GM15510 (cell line): Measurements from ENCODE around the gene TAS2R42.
A peak's percentile ranks its signal among the peaks of the same experiment; 100 is the strongest.

Experiments used
- POLR2A ChIP-seq: IDR thresholded peaks from 3 replicates; pipeline ENCODE4 v1.6.1; 2011; ENCODE audit warnings: borderline replicate concordance; ENCODE audit not compliant: insufficient read length; ENCODE audit errors: extremely low read depth

Gene TAS2R42, protein sequence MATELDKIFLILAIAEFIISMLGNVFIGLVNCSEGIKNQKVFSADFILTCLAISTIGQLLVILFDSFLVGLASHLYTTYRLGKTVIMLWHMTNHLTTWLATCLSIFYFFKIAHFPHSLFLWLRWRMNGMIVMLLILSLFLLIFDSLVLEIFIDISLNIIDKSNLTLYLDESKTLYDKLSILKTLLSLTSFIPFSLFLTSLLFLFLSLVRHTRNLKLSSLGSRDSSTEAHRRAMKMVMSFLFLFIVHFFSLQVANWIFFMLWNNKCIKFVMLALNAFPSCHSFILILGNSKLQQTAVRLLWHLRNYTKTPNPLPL

DNA sequence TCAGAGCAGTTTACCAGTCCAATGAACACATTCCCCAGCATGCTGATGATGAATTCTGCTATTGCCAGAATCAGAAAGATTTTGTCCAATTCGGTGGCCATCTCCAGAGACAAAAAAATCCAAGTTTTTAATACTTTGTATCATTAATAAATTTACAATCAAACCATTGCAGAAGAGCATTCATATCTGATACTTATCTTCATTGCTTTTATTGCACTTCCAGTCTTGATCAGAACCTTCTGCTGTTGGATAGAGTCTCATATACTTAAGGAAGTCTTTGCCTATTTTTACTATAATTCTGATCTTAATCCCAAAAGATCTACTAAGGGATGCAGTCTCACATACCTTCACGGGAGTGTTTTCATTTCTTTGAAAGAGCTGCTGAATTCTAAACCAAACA, at the start of gene TAS2R42:
Gene TAS2R42 (minus strand): TSS at position 101 of the 400 bp plus-strand sequence. CDS start 0 bp downstream, at position 101.
- TF ChIP-seq POLR2A = no peak

DNA sequence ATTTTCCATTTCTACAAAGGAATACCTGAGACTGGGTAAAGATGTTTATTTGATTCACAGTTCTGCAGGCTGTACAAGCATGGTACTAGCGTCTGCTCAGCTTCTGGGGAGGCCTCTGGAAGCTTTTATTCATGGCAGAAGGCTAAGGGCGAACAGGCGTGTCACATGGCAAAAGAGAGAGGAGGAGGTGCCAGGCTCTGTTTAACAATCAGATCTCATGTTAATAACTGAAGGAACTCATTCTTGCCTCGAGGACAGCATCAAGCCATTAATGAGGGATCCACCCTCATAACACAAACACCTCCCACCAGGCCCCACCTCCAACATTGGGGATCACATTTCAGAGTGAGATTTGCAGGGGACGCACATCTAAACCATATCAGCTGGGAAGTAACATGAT, 46.8 kb upstream of the TAS2R42 start:
- TF ChIP-seq POLR2A = no peak

DNA sequence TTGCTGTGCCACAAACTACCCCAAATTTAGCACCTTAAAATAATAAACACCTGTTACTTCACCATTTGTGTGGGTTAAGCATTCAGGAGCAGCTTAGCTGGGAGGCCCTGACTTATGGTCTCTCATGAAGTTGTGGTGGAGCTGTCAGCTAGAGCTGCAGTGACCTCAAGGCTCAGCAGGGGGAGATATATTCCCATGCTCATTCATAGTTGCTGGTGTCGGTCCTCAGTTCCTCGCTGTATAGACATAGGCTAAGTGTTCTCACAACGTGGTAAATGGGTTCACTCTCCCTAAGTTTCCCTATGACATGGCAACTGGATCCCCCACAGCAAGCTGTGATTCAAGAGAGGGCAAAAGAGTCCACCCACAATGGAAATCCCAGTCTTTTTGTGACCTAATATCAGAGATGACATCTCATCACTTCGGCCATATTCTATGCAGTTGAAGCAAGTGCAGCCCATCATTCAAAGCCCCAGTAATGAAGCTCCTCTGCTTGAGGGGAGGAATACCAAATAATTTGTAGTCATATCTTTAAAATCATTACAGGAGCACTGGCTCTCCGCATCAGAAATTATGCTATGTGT, 41.7 kb upstream of the TAS2R42 start:
- TF ChIP-seq POLR2A = no peak

DNA sequence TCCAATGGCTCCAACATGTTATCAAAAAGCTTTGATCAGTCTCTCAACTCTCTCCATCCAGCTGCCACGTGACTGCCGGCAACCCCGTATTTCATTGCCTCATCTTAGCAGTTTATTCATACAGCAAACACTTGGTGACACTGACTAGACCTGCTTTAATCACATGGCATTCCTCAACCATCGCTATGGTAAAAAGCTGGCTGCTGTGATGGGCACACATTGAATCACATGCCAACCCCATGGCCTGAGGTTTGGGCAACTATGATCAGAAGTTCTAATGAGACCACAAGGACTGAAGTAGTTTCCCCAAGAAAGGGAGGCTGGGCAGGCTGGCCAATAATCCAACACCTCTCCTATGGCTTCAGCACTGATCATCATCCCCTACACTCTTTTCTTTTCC, 40.6 kb upstream of the TAS2R42 start:
- no peak for TF ChIP-seq POLR2A

DNA sequence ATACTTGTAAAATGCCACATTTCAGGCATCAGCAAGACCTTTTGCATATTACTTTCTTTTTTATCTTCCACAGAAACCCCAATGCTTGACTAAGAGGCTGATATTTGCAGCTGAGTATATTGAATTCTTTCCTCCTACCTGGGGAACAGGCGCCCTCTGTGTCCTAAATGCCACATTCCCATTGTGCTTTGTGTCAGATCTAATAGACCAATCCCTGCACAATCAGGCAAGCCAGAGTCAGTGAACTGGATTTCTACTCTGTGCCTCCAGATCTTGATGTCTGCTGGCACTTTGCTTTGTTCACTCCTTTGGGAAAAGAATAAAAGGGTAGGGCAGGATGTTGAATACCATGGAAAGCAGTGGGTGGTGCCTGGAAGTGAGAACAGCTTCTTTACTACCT, 22.4 kb upstream of the TAS2R42 start:
- no peak for TF ChIP-seq POLR2A

DNA sequence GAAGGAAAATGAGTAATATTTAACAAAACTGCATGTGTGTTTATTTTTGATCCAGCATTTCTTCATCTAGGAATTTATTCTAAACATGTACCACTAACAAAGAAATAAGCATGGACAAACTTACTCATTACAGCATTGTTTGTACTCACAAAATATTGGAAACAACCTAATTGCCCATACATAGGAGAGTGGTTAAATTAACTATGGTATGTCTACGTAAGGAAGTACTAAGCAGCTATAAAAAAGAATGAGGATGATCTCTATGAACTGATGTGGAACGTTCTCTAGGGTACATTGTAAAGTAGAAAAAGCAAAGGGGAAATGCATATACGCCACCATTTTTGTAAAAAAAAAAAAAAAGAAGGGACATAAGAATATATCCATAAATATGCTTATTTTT, 17.4 kb upstream of the TAS2R42 start:
- TF ChIP-seq POLR2A = no peak

DNA sequence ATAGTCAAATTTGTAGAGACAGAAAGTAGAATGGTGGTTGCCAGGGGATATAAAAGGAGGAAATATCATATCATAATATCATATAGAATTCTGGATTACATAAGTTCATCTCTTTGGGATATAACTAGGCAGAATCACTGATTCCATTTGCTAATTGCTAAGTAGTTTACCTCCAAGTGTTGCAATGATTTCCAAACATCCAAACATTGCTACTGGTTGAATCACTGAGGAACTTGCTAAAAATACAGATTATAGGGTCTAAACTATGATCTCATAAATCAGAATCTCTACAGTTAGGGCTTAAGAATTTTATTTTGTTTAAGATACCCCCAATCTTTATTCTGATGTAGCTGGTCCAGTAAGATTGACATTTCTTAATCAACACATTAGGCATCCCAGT, 16.1 kb upstream of the TAS2R42 start:
- TF ChIP-seq POLR2A = no peak

DNA sequence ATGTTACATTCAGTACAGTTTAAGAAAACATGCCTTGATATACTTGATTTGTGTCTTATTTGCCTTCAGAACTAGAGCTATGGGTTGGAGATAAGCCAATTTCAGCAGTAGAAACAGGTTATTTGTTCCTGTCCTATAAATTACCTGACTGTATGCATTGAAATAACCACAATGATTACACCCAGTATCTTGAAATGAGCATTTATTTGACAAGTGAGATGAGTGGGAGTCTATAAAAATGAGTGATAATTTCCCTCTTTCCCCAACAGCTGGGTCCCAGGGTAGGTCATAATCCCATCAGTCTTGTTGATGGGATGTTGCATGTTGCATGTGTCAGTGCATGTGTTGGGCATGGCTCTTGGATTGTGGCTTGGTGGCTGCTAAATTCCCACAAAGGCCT, 3.7 kb downstream of the TAS2R42 start:
- TF ChIP-seq POLR2A = no peak

DNA sequence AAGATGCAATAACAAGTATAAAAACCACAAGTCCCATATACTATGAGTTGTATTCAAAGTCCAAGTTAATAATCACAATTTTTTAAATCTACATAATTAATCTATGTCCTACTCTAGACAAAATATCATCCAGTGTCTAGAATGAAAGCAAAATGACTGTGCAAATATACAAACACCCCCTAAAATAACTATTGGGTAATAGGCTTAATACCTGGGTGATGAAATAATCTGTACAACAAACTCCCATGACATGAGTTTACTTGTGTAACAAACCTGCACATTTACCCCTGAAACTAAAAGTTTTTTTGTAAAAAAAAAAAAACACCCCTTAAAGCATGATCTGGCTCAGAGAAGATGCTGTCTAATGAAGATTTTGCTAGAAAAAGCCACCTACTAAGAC, 4.2 kb downstream of the TAS2R42 start:
- no peak for TF ChIP-seq POLR2A

DNA sequence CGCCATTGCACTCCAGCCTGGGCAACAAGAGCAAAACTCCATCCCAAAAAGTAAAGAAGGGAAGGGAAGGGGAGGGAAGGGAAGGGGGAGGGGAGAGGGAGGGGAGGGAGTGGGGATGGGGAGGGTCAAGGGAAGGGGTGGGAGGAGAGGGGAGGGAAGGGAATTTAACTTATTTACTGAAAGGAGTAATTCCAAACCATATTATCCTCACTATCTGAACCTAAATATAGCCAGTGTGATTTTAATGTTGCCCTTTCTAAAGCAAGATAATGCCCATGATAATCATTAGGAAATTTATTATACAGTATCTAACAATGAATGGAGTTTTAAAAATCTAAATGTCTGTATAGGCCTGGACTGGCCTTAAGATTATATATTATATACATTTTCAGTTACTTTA, 8.5 kb downstream of the TAS2R42 start:
- TF ChIP-seq POLR2A = no peak

DNA sequence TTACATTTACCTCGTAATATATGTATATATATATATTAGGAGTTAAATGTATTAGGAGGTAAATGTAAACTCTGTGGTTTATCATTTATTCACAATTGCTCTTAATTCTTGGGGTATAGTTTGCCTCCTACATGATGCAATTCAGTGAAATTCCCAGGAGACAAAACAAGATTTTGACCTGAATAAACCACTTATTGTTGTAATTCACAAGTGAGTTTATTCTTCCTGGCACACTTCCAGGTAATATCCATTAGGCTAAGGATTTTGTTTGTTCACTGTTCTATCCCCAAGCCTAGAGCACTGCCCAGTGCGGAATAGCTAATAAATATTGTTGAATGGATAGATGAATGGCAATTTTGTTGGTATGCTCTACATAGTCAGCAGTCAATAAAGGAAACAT, 12.7 kb downstream of the TAS2R42 start:
- no peak for TF ChIP-seq POLR2A

DNA sequence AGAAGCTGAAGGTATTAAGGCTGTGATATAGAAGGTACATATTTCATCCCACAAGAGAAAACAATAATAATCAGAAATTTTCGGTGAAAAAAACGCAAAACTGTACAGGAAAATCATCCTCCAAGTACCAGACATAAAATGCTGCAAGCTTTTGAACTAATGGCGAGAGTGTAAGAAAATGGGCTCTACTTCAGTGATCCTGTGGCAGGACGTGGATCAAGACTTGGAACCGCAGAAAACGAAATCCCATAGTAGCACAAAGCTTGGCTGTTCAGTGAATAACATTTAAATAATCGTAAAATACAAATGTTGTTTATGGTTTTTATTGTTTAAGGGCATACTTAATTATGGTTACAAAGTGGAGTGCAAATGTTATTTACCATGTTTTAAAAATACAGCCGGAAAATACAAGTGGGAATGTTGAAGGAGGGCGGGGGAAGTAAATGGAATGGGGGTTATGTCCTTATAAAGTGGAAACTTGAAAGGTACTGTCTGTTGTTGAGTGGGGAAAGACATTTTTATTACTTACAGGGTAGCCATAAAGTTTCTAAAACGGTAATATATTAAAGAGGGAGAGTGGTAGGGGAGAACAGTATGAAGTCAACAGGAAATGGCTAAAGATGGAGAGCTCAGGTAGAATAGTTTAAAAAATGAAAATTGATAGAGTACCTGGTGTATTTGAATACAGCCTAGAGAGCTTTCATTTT, 14.6 kb downstream of the TAS2R42 start:
- TF ChIP-seq POLR2A = no peak

DNA sequence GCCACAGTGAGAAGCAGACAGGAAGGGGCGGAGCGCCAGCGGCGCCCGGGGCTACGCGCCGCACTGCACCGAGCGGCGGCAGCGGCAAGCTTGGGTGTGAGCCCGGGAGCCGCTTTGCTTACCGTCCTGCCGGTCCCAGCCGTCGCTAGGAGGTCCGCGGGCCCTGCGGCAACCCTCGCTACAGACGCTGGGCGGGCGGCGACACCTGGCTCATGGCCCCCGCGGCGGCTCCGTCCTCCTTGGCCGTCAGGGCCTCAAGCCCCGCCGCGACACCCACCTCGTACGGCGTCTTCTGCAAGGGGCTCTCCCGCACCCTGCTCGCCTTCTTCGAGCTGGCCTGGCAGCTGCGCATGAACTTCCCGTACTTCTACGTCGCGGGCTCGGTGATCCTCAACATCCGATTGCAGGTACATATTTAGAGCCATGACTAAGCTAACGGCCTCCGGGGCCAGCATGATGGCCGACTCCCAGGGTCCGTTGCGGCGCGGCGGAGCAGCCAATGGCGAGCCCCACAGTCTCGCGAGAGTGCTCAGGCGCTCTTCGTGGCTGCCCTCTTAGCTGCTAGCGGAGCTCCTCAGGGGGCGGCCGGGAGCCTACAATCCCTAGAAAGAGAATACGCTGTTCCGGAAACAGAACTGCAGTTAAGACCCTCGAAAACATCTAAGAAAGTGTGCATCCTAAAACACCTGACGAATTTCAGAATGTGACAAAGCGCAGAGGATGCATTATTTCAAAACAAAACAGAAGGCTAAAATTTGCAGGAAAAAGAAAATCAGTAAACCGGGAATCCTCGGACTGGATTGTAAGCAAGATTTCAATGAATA, 15.4 kb downstream of the TAS2R42 start, which contains the start of gene SMIM10L1:
Gene SMIM10L1 (plus strand): TSS at position 50 of the 824 bp plus-strand sequence. CDS start 163 bp downstream, at position 213.
- TF ChIP-seq POLR2A = peak; percentile 85

DNA sequence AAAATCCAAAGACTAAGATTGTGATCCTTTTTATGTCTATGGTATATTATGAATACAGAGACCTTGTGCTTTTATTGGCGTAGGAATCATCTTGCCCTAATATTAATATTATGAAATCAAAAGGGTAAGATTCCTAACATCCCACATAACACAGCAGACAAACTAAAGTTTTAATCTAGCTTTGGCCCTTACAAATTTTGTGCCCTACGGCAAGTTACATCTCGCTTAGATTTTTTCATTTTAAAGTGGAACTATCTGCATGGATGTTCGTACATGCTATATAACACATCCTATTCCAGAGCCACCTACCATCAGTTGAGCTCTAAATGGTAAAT, 16.0 kb downstream of the TAS2R42 start:
- no peak for TF ChIP-seq POLR2A

DNA sequence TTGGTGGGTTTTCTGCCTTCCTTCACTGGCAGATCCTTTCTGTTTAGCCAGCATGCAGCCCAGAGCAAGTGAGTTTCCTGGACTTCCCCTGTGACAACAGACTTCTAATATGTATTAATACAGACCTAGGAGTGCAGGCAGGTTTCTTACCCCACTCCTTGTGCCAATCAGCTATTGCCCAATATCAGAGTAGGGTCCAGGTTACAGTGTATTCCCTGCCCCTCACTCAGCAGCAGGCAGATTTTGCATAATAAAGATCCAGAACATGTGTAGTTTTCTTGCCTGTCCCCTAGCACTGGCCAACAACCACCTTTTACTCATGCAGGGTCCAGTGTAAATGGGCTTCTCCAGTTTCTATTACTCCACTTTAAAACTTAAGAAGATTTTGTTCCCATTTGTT, 20.4 kb downstream of the TAS2R42 start:
- no peak for TF ChIP-seq POLR2A

DNA sequence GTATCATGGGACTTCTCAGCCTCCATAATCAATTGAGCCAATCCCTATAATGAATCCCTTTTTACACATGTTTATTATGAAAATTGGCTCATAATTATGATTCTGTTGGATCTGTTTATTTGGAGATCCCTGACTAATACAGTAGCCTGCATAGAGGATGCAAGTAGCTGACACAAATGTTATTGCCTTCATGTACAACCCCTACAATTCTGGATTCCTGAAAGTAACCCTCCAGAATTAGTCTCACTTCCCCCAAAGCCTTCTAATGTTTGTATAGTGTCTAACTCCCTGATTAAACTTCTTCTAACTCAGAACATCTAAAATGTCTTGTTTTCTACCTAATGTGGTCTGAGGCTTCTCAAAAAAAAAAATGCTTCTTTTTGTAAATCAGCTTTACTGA, 22.4 kb downstream of the TAS2R42 start:
- TF ChIP-seq POLR2A = no peak

DNA sequence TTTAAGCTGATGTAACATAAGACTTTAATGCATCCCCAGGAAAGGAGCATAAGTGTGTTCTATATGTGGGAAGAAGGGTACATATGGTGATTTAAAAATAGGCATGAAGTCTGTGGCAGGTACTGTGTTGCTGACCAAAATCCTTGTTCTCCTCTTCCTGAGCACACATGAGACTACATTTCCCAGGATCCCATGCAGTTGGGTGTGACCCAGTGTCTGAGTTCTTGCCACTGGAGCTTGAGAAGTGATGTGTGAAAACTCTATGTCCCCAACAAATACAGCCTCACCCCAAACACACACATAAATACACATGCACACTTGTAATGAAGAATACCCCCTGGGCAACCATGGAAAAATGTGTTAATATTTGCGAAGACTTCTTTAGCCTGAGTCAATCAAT, 24.2 kb downstream of the TAS2R42 start:
- no peak for TF ChIP-seq POLR2A
